ENCODE results near the gene DRC7.
A peak's percentile ranks its signal among the peaks of the same experiment; 100 is the strongest.
"Not testable (repeated sequence)": the region's sequence is repeated elsewhere in the genome, so short reads cannot be mapped to it uniquely, and the experiment has no call there.

Gene DRC7

GRCh38 chr16:57721356-57722209 is 27.0 kb downstream of the DRC7 start:
- no peak for DNase-seq

- DNase-seq = no peak
Observed at GRCh38 chr16:57722210-57722499, 27.5 kb downstream of the DRC7 start.

DNA sequence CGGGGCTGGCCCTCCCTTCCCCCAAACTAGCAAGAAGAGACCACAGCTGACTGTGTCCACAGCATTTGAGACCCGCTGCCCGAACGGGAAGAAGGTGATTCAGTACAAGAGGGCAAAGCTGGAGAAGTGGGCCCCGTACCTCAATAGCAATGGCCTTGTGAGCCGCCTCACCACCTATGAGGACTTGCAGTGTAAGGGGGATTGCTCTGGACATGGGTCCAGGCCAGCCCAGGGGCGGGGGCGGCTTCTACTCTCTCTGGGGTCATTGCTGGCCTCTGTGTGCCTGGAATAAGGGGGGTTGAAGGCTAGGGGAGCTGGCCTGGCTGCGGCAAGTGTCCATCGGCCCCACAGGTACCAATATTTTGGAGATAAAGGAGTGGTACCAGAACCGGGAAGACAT is 28.0 kb downstream of the DRC7 start:
- no peak for DNase-seq

- DNase-seq = no peak
Observed at GRCh38 chr16:57723170-57723569, 28.6 kb downstream of the DRC7 start.

DNA sequence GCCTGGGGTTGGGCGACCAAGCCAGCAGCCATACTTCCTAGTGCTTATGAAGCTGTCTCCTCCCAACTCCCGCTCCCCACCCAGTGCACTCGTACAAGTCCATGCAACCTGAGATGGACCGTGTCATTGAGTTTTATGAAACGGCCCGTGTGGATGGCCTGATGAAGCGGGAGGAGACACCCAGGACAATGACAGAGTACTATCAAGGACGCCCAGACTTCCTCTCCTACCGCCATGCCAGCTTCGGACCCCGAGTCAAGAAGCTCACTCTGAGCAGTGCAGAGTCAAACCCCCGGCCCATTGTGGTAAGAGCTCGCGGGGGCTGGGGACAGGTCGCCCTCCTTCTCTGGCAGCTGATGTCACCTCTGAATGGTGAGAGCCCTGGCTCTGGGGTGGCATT is 29.9 kb downstream of the DRC7 start:
- no peak for DNase-seq

DNA sequence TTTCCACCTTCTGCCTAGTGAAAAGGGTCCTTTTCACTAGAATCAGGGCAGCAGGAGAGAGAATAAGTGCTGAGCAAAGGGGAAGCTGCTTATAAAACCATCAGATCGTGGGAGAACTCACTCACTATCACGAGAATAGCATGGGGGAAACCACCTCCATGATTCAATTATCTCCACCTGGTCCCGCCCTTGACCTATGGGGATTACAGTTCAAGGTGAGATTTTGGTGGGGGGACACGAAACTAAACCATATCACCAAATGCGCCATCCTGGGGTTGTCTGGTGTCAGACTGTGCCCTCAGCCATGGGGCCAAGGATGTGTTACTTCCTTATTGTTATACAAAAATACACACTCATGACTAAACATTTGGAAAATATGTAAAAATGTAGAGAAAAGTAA is 30.5 kb downstream of the DRC7 start:
- DNase-seq = no peak

- DNase-seq = no peak
Observed at GRCh38 chr16:57725554-57725953, 30.9 kb downstream of the DRC7 start.

DNA sequence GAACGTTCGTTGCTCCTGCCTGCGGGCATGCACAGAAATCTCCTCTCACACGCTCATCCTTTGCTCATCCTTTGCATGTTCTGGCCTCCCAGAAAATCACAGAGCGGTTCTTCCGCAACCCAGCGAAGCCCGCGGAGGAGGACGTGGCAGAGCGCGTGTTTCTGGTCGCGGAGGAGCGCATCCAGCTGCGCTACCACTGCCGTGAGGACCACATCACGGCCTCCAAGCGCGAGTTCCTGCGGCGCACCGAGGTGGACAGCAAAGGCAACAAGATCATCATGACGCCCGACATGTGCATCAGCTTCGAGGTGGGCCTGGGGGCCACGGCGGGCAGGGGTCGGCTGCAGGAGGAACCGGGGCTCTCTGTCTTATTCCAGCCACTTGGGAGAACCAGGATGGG is 31.4 kb downstream of the DRC7 start:
- no peak for DNase-seq

GRCh38 chr16:57726433-57726947 is 31.9 kb downstream of the DRC7 start:
- no peak for DNase-seq

DNA sequence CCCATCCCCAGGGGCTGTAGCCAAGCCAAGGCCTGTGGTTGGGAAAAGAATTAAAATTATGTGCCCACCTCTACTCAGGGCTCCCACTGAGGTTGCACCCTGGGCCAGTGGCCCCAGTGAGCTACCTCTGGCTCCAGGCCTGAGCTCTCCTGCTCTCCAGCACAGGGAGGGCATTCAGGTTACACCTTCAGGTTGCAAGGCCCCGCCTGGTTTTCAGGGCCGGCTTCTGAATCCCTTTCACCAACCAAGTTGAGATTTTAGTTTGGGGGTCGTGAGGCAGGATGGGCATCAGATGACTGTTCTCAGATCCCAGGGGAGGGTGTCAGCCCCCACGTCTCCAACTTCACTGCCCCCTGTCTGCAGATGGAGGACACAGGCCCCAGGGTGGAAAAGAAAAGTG is 33.0 kb downstream of the DRC7 start:
- DNase-seq = no peak

- no peak for DNase-seq
Observed at GRCh38 chr16:57728336-57729181, 34.0 kb downstream of the DRC7 start.

GRCh38 chr16:57729182-57729484 is 34.5 kb downstream of the DRC7 start:
- no peak for DNase-seq

DNA sequence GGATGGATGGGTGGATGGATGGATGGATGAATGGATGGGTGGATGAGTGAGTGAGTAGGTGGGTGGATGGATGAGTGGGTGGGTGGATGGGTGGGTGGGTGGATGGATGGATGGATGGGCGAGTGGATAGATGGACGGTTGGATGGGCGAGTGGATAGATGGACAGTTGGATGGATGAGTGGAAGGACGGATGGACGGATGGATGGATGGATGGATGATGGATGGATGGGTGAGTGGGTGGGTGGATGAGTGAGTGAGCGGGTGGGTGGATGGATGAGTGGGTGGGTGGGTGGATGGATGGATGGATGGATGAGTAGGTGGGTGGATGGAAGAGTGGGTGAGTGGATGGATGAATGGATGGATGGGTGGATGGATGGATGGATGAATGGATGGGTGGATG is 35.2 kb downstream of the DRC7 start:
- not testable (repeated sequence) for DNase-seq

- no peak for DNase-seq
Observed at GRCh38 chr16:57730771-57731730, 36.4 kb downstream of the DRC7 start.

DNA sequence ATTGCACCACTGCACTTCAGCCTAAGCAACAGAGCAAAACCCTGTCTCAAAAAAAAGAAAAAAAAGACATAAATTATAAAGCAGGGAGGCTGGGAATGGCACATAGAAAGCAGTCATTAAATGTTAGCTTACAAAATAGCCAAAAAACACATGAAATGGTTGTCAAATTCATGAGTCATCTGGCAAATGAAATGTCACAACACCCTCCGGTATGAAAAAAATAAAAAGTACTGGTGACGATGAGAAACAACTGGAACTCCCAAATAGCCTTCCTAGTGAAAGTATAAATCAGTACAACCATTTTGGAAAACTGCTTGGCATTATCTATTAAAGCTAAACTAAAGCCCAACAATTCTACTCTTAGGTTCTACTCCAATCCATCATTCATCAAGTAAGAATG is 37.4 kb downstream of the DRC7 start:
- peak; percentile 50 for DNase-seq

DNA sequence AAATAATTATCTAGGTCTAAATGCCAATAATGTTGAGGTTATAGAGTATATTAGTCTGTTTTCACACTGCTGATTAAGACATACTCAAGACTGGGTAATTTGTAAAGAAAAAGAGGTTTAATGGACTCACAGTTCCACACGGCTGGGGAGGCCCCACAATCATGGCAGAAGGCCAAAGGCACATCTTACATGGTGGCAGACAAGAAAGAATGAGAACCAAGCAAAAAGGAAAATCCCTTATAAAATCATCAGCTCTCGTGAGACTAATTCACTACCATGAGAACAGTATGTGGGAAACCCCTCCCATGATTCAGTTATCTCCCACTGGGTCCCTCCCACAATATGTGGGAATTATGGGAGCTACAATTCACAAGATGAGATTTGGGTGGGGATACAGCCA is 38.1 kb downstream of the DRC7 start:
- no peak for DNase-seq

GRCh38 chr16:57734308-57734924 is 39.8 kb downstream of the DRC7 start:
- no peak for DNase-seq

DNA sequence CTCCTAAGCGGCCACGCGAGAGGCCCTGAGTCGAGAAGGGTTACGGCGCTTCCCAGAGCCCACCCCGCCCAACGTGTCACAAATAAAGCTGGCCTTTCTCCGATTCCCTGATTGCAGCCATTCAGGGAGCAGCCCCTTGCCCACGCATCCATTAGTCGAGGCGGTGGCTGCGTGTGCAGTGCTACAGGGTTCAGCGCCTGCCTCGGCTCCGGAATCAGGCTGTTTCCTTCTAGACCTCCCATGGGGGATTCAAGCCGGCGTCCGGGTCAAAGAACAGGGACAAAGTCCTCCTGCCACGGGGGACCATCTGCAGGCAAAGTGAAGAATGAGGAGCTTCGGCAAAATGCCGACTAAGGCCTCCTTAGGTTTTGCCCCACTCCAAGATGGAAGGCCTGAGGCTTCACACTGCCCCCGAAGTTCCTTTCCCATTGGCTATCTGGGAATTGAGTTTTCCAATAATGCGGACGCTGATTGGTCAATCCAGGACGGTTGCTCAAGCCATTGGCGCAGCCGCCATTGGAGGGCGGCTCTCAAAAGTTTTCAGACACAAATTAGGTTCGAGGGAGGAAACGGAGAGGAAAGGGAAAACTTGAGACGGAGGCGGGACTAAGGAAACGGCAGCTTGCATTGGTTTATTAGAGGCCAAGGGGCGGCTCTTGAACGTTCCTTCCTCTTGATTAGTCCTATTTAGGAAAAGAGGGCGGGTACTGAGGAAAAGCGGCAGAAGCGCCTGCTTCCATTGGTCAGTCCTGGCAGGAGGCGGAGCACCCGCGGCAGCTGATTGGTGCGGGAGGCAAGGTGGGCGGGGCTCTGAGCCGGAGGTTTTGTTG is 40.5 kb downstream of the DRC7 start:
- DNase-seq = peak; percentile 100

DNA sequence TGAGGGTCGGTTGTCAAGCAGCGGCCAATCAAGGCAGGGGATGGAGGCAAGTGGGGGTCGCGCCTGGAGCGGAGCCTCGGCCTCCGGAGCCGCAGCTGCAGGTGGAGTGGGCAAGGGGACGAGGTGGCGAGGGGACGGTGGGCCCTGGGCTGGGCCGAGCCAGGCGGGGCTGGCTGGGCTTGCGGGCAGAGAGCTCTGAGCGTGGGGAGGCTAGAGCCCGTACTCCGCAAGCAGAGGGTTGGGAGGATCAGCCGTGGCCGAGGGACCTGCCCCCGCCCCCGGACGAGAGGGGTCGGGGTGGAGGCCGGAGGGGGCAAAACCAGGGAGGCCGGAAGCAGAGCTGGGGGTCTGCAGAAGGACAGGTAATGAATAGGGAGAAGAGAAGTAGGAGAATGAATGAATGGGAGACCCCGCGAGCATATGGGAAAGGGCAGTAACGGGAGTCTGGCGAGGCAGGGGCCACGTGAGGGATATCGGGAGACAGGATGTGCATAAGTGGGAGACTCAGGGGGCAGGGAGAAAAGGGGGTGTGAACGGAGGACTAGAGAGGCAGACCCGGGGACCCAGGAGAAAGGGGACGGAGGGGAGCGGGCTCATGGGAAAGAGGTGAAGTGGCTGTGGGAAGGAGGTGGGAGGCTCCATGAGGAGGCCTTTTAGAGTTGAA is 41.3 kb downstream of the DRC7 start, which contains the start of gene KATNB1:
Gene KATNB1, plus strand, starts transcription at position 16 of the 664 bp plus-strand sequence. CDS start 1,474 bp downstream, outside the sequence.
- DNase-seq = no peak

- peak; percentile 68 for DNase-seq
Observed at GRCh38 chr16:57736419-57737351, 42.1 kb downstream of the DRC7 start.

Data from MV-4-11 (cell line).